22Rv1 (cell line): ENCODE results near the gene LRBA.

Experiments
- CTCF ChIP-seq: fragments of 450-650 bp; IDR thresholded peaks from 2 replicates; pipeline ENCODE4 v1.5.1; 2017; ENCODE audit warnings: mild to moderate bottlenecking
- ZFX ChIP-seq: fragments of 450-650 bp; IDR thresholded peaks from 2 replicates; pipeline ENCODE4 v1.6.1; 2017; ENCODE audit warnings: antibody characterized with exemption, borderline replicate concordance

- no peak for TF ChIP-seq CTCF
- TF ChIP-seq ZFX, result no peak
Observed at GRCh38 chr4:150302553-150302952, 712.5 kb downstream of the LRBA start.
